A549 (cell line): ENCODE results near the gene NCBP2. TPM values are rescaled to one million over a fixed set of nuclear protein-coding genes. Genes with fewer than 3 reads are reported as not detected.

Experiments used
- ATAC-seq, 2 experiments: fragments of 200-7000 bp in 1 of 2; fragments of >200 bp in 1 of 2; cut with Nextera tagmentation in 1 of 2; cut with Tn5 transposase in 1 of 2; 3 replicates each; pipeline versions ENCODE4 v1.8.0 to v1.9.1; 2018 to 2020; ENCODE audit warnings: mild to moderate bottlenecking in 1 of 2, moderate library complexity in 1 of 2
- CTCF ChIA-PET: fragments of 300-600 bp; sonication (Branson Sonifier 250); formaldehyde crosslinking; extraction: SDS; loops from one replicate; lab custom pipeline; 2021; ENCODE audit warnings: antibody characterized with exemption, inconsistent platforms; lab: Yijun Ruan, JAX
- POLR2A ChIA-PET: fragments of 350-600 bp; formaldehyde crosslinking; extraction: SDS; loops from one replicate; lab custom pipeline; 2021; ENCODE audit warnings: antibody characterized with exemption, inconsistent platforms; lab: Yijun Ruan, JAX
- DNase-seq, 2 experiments: peaks; one replicate each; pipeline versions ENCODE4 v3.0.0 to v3.0.0-alpha.2; 2011 to 2016; ENCODE audit warnings: low read depth in 1 of 2, low spot score in 1 of 2
- FAIRE-seq: peaks from 2 replicates; lab custom pipeline; 2011; peaks lifted over from hg19 to GRCh38; lab: Jason Lieb, UNC
- H3K27ac ChIP-seq, 2 experiments: fragments of >200 bp; sonication (Bioruptor Twin); formaldehyde crosslinking; 3 replicates each; pipeline ENCODE4 v1.5.1; 2016 to 2017
- H3K4me1 ChIP-seq: fragments of >200 bp; sonication (Bioruptor Twin); formaldehyde crosslinking; 3 replicates; pipeline ENCODE4 v1.6.1; 2016
- H3K4me2 ChIP-seq: fragments of >200 bp; sonication (Bioruptor Twin); formaldehyde crosslinking; 3 replicates; pipeline ENCODE4 v1.6.1; 2016
- H3K4me3 ChIP-seq: fragments of >200 bp; sonication (Bioruptor Twin); formaldehyde crosslinking; 3 replicates; pipeline ENCODE4 v1.5.1; 2016
- H3K9me3 ChIP-seq: fragments of >200 bp; sonication (Bioruptor Twin); formaldehyde crosslinking; 3 replicates; pipeline ENCODE4 v1.6.1; 2016
- CHD2 ChIP-seq: fragments of 150-350 bp; IDR thresholded peaks from 2 replicates; pipeline ENCODE4 v1.6.1; 2014; ENCODE audit warnings: low read length; ENCODE audit not compliant: partially characterized antibody
- CTCF ChIP-seq: fragments of >200 bp; sonication (Bioruptor Twin); formaldehyde crosslinking; IDR thresholded peaks from 3 replicates; pipeline ENCODE4 v1.5.1; 2016
- EHMT2 ChIP-seq: fragments of 200-600 bp; sonication (generic); IDR thresholded peaks from 2 replicates; pipeline ENCODE4 v1.6.1; 2016; ENCODE audit warnings: antibody characterized with exemption, low read depth, mild to moderate bottlenecking, moderate library complexity
- FOSL2 ChIP-seq, 2 experiments: fragments of 450-650 bp in 1 of 2; fragments of >200 bp in 1 of 2; sonication (Bioruptor Twin) in 1 of 2; formaldehyde crosslinking; IDR thresholded peaks; 2 replicates each; pipeline versions ENCODE4 v1.5.0 to v1.6.1; 2016 to 2020; ENCODE audit warnings: mild to moderate bottlenecking in 1 of 2, moderate library complexity in 1 of 2
- HOXA7 ChIP-seq: fragments of 250-450 bp; sonication (Bioruptor Pico); IDR thresholded peaks from 2 replicates; pipeline ENCODE4 v1.5.0; 2020; ENCODE audit warnings: mild to moderate bottlenecking, moderate library complexity
- HOXB13 ChIP-seq: fragments of 250-450 bp; sonication (Bioruptor Pico); IDR thresholded peaks from 2 replicates; pipeline ENCODE4 v1.5.0; 2020; ENCODE audit warnings: low read depth, mild to moderate bottlenecking, moderate library complexity
- JUNB ChIP-seq: fragments of >200 bp; sonication (Bioruptor Twin); formaldehyde crosslinking; IDR thresholded peaks from 2 replicates; pipeline ENCODE4 v1.6.1; 2016
- KDM5A ChIP-seq: fragments of 200-600 bp; sonication (generic); IDR thresholded peaks from 2 replicates; pipeline ENCODE4 v1.6.1; 2016; ENCODE audit warnings: antibody characterized with exemption, mild to moderate bottlenecking
- MAFK ChIP-seq: fragments of 450-650 bp; IDR thresholded peaks from 2 replicates; pipeline ENCODE4 v1.6.1; 2014; ENCODE audit not compliant: partially characterized antibody
- MAX ChIP-seq: IDR thresholded peaks from 2 replicates; pipeline ENCODE4 v1.6.1; 2012
- MYC ChIP-seq: IDR thresholded peaks from 2 replicates; pipeline ENCODE4 v1.6.1; 2012; ENCODE audit warnings: mild to moderate bottlenecking, inconsistent platforms, low read length, improper control_type of control experiment, borderline replicate concordance
- NPAS2 ChIP-seq: fragments of 250-450 bp; sonication (Bioruptor Pico); IDR thresholded peaks from 2 replicates; pipeline ENCODE4 v1.8.0; 2022; ENCODE audit warnings: mild to moderate bottlenecking, moderate library complexity, borderline replicate concordance
- NR3C1 ChIP-seq: fragments of >200 bp; sonication (Bioruptor Twin); formaldehyde crosslinking; IDR thresholded peaks from 3 replicates; pipeline ENCODE4 v1.6.1; 2017
- PBX3 ChIP-seq: IDR thresholded peaks from 2 replicates; pipeline ENCODE4 v1.6.1; 2012
- PHF8 ChIP-seq: fragments of 200-600 bp; sonication (generic); IDR thresholded peaks from 2 replicates; pipeline ENCODE4 v1.6.1; 2016; ENCODE audit warnings: low read depth, mild to moderate bottlenecking, antibody characterized with exemption, moderate library complexity, borderline replicate concordance
- RAD21 ChIP-seq, 2 experiments: fragments of >200 bp in 1 of 2; sonication (Bioruptor Twin) in 1 of 2; formaldehyde crosslinking in 1 of 2; IDR thresholded peaks in 1 of 2; conservative IDR thresholded peaks in 1 of 2; 2 replicates in 1 of 2; 3 replicates in 1 of 2; pipeline ENCODE4 v1.6.1; 2012 to 2018; ENCODE audit warnings: inconsistent platforms in 1 of 2
- RARB ChIP-seq: fragments of 250-450 bp; sonication (Bioruptor Pico); IDR thresholded peaks from 2 replicates; pipeline ENCODE4 v1.8.0; 2021; ENCODE audit warnings: mild to moderate bottlenecking, moderate library complexity
- SMC3 ChIP-seq: fragments of >200 bp; sonication (Bioruptor Twin); formaldehyde crosslinking; IDR thresholded peaks from 3 replicates; pipeline ENCODE4 v1.6.1; 2018; ENCODE audit warnings: inconsistent platforms
- SREBF2 ChIP-seq: fragments of 450-650 bp; IDR thresholded peaks from 2 replicates; pipeline ENCODE4 v1.6.1; 2014; ENCODE audit warnings: mild to moderate bottlenecking, moderate library complexity
- ZFP36 ChIP-seq: fragments of 450-650 bp; IDR thresholded peaks from 2 replicates; pipeline ENCODE4 v1.6.1; 2014; ENCODE audit warnings: borderline replicate concordance; ENCODE audit not compliant: partially characterized antibody
- ZNF302 ChIP-seq: fragments of 250-450 bp; sonication (Bioruptor Pico); IDR thresholded peaks from 2 replicates; pipeline ENCODE4 v1.9.0; 2021; ENCODE audit warnings: inconsistent platforms, mild to moderate bottlenecking, moderate library complexity
- WGBS: methylation state at CpG from one replicate; pipeline ENCODE4 v1.1.6; 2017; ENCODE audit errors: missing lambda C conversion rate; 5-methylcytosine and 5-hydroxymethylcytosine counted together
- polyA plus RNA-seq, 4 experiments: library from polyadenylated mRNA; depleted of rRNA in 3 of 4; stranded (reverse); fragments of >200 nt; fragmentation: RNase III in 1 of 4; extraction: RNeasy Plus Mini Kit Qiagen cat#74134 plus additional on column Dnase treatment in 1 of 4; gene quantifications; 2 replicates in 3 of 4; 3 replicates in 1 of 4; pipeline ENCODE4 v1.2.3, GENCODE V29; 2011 to 2017
- TF ChIP-seq, protein P1 (sequence below): fragments of 200-600 bp; sonication (generic); IDR thresholded peaks from 2 replicates; pipeline ENCODE4 v1.6.1; 2016; ENCODE audit warnings: antibody characterized with exemption, mild to moderate bottlenecking, moderate library complexity
- TF ChIP-seq, protein P2 (sequence below): fragments of 250-450 bp; sonication (Bioruptor Pico); IDR thresholded peaks from 2 replicates; pipeline ENCODE4 v1.5.0; 2020; ENCODE audit warnings: low read depth, mild to moderate bottlenecking, moderate library complexity
- TF ChIP-seq, protein P3 (sequence below): fragments of >200 bp; sonication (Bioruptor Twin); formaldehyde crosslinking; IDR thresholded peaks from 3 replicates; pipeline ENCODE4 v1.6.1; 2016

NCBP2 gene
- polyA plus RNA-seq, 2 of the 4 experiments (the other 2 are of a cell fraction): 63.6 to 68.0 TPM

GRCh38 chr3:196941729-196942225 is 551 bp downstream of the NCBP2 start:
- ChIA-PET POLR2A (interaction anchor here (0.8 to 1.5 kb wide), 8 partner anchors 12 to 373 kb away, joined by 3 to 10 read pairs (median 4); partner anchors contain the start of genes CEP19, FBXO45, PAK2 and PIGX), CTCF (interaction anchor here (0.7 to 2.2 kb wide), 12 partner anchors 8 to 335 kb away, joined by 3 to 6 read pairs (median 3); partner anchors contain the start of genes PIGZ and SENP5)
- H3K4me2 ChIP-seq: peak overlapping the region; percentile 77
- TF ChIP-seq RAD21 (conservative IDR thresholded peaks at IDR 0.05 in 1 of 2, IDR thresholded peaks at IDR 0.05 in 1 of 2) (no peak), EHMT2 (no peak), NR3C1 (no peak), CHD2 (no peak), ZFP36 (no peak), KDM5A (no peak), FOSL2 (IDR thresholded peaks at IDR 0.05) (no peak), FOSL2 (CRISPR knock-in tag; IDR thresholded peaks at IDR 0.05) (no peak), MYC (no peak), PHF8 (no peak), HOXA7 (CRISPR knock-in tag) (no peak), CTCF (no peak), ZNF302 (CRISPR knock-in tag) (no peak), SREBF2 (no peak), RARB (CRISPR knock-in tag) (no peak)
- TF ChIP-seq, protein P1, sequence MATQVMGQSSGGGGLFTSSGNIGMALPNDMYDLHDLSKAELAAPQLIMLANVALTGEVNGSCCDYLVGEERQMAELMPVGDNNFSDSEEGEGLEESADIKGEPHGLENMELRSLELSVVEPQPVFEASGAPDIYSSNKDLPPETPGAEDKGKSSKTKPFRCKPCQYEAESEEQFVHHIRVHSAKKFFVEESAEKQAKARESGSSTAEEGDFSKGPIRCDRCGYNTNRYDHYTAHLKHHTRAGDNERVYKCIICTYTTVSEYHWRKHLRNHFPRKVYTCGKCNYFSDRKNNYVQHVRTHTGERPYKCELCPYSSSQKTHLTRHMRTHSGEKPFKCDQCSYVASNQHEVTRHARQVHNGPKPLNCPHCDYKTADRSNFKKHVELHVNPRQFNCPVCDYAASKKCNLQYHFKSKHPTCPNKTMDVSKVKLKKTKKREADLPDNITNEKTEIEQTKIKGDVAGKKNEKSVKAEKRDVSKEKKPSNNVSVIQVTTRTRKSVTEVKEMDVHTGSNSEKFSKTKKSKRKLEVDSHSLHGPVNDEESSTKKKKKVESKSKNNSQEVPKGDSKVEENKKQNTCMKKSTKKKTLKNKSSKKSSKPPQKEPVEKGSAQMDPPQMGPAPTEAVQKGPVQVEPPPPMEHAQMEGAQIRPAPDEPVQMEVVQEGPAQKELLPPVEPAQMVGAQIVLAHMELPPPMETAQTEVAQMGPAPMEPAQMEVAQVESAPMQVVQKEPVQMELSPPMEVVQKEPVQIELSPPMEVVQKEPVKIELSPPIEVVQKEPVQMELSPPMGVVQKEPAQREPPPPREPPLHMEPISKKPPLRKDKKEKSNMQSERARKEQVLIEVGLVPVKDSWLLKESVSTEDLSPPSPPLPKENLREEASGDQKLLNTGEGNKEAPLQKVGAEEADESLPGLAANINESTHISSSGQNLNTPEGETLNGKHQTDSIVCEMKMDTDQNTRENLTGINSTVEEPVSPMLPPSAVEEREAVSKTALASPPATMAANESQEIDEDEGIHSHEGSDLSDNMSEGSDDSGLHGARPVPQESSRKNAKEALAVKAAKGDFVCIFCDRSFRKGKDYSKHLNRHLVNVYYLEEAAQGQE: no peak
- TF ChIP-seq, protein P2, sequence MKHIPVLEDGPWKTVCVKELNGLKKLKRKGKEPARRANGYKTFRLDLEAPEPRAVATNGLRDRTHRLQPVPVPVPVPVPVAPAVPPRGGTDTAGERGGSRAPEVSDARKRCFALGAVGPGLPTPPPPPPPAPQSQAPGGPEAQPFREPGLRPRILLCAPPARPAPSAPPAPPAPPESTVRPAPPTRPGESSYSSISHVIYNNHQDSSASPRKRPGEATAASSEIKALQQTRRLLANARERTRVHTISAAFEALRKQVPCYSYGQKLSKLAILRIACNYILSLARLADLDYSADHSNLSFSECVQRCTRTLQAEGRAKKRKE (CRISPR knock-in tag): no peak
- WGBS: 0% methylated on average over 4 of the region's 31 CpGs
- ATAC-seq (peak; percentile 71 to 72), FAIRE-seq (no peak), DNase-seq (peak in 1 of 2 experiments; percentile 28)
- peak overlapping the region; percentile 89 for H3K4me3 ChIP-seq
- peaks cover 9% of the 10 kb centered on the region; the same call in 2 of the 3 replicates for H3K4me1 ChIP-seq
- peak overlapping the region; percentile 97 to 98 for H3K27ac ChIP-seq
- no peaks in the 10 kb centered on the region for H3K9me3 ChIP-seq

GRCh38 chr3:196938576-196938975 is 3.8 kb downstream of the NCBP2 start:
- no peak for FAIRE-seq
- TF ChIP-seq PBX3: no peak
- TF ChIP-seq, protein P2 (CRISPR knock-in tag): no peak
- no peak for TF ChIP-seq NPAS2 (CRISPR knock-in tag)
- no peak for TF ChIP-seq SMC3
- TF ChIP-seq HOXB13 (CRISPR knock-in tag): no peak
- TF ChIP-seq MAFK: no peak
- TF ChIP-seq JUNB: no peak
- TF ChIP-seq, protein P3, sequence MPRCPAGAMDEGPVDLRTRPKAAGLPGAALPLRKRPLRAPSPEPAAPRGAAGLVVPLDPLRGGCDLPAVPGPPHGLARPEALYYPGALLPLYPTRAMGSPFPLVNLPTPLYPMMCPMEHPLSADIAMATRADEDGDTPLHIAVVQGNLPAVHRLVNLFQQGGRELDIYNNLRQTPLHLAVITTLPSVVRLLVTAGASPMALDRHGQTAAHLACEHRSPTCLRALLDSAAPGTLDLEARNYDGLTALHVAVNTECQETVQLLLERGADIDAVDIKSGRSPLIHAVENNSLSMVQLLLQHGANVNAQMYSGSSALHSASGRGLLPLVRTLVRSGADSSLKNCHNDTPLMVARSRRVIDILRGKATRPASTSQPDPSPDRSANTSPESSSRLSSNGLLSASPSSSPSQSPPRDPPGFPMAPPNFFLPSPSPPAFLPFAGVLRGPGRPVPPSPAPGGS: no peak
- TF ChIP-seq MAX: no peak
- TF ChIP-seq, all 56 proteins: peak for 0
- 94% methylated on average over 5 of the region's 5 CpGs for WGBS

More at GRCh38 chr3:196938576-196938975, 3.8 kb downstream of the NCBP2 start:
- DNase-seq (no peak), ATAC-seq (no peak)
- Histone ChIP-seq H3K4me3 (no peak overlapping the region), H3K9me3 (no peaks in the 10 kb centered on the region), H3K4me2 (no peak overlapping the region), H3K27ac (no peak overlapping the region), H3K4me1 (peaks cover 7% of the 10 kb centered on the region; the same call in 2 of the 3 replicates)
- CTCF ChIA-PET: interaction anchor here (0.6 kb wide), 1 partner anchor 165 kb away, joined by 4 read pairs; no protein-coding TSS in a partner anchor
- POLR2A ChIA-PET: interaction anchor here (1.2 kb wide), 1 partner anchor 71 kb away, joined by 5 read pairs; the partner anchor contains the start of gene SENP5
